ENCODE measurements around the gene SYT1. TPM values are rescaled to one million over a fixed set of nuclear protein-coding genes. Genes with fewer than 3 reads are reported as not detected.

Gene SYT1
- total RNA-seq, 1 experiment from 2014 or later, result 44.9 TPM

- TF ChIP-seq SRF (IDR thresholded peaks at IDR 0.05; ENCODE audit: low read depth) (no peak), YY1 (IDR thresholded peaks at IDR 0.05; ENCODE audit: extremely low read depth, insufficient replicate concordance, low read depth, low read length) (no peak), RAD21 (IDR thresholded peaks at IDR 0.05; ENCODE audit: low read depth) (no peak), FOSL1 (IDR thresholded peaks at IDR 0.05; ENCODE audit: low read depth) (no peak), JUND (IDR thresholded peaks at IDR 0.05) (no peak), ZBTB33 (IDR thresholded peaks at IDR 0.05; ENCODE audit: extremely low read depth, insufficient replicate concordance, low read length) (no peak), CTCF (IDR thresholded peaks at IDR 0.05 in 2 of 3, conservative IDR thresholded peaks at IDR 0.05 in 1 of 3; ENCODE audit: borderline replicate concordance in 1 of 3, insufficient read depth in 1 of 3, low read depth in 2 of 3, low read length in 2 of 3) (no peak), POLR2A (IDR thresholded peaks at IDR 0.05; ENCODE audit: borderline replicate concordance, extremely low read depth, insufficient read depth, insufficient read length) (no peak), EGR1 (IDR thresholded peaks at IDR 0.05; ENCODE audit: low read depth) (no peak), SP1 (IDR thresholded peaks at IDR 0.05; ENCODE audit: low read depth) (no peak)
Measured at GRCh38 chr12:79408689-79409088, 544.1 kb downstream of the SYT1 start (continued).

- Histone ChIP-seq H3K27me3 (ENCODE audit: insufficient read depth, low read length) (no peaks in the 10 kb centered on the region), H3K36me3 (ENCODE audit: control insufficient read depth in 1 of 2, insufficient read depth in 2 of 2, low read length in 2 of 2) (no peaks in the 10 kb centered on the region), H3K79me2 (ENCODE audit: insufficient read depth, low read length) (no peaks in the 10 kb centered on the region), H3K4me2 (ENCODE audit: low read length) (no peak overlapping the region), H3K9me2 (ENCODE audit: insufficient read depth) (0 out of 2 replicates have a peak, but pooled peaks cover 5% of the 10 kb centered on the region), H3K4me3 (replicated peaks in 1 of 2; ENCODE audit: low read depth in 1 of 2, low read length in 2 of 2) (no peak overlapping the region), H4K20me1 (ENCODE audit: insufficient read depth) (no peaks in the 10 kb centered on the region), H3K27ac (ENCODE audit: low read depth, low read length) (no peak overlapping the region), H3K9me3 (ENCODE audit: control insufficient read depth in 1 of 2, insufficient read depth in 1 of 2, low read depth in 1 of 2, low read length in 2 of 2) (no peaks in the 10 kb centered on the region), H3K4me1 (ENCODE audit: control insufficient read depth in 1 of 2, insufficient read depth in 2 of 2, low read length in 2 of 2) (peaks cover 0 to 5% of the 10 kb centered on the region in 2 experiments; a peak in 1 of 4 replicates), H2AFZ (ENCODE audit: low read depth, low read length, poor library complexity, severe bottlenecking) (no peak overlapping the region), H3K9ac (ENCODE audit: low read length) (no peak overlapping the region)
- ChIA-PET RAD21 (ENCODE audit: low non-redundant PET in 1 of 2, low total read pairs in 2 of 2, uncharacterized antibody in 2 of 2, unreplicated experiment in 2 of 2) (no interaction called here), CTCF (no interaction called here), POLR2A (no interaction called here)
- no TSS peak for BruUV-seq (replicated peaks)
- TF ChIP-seq SIN3A (IDR thresholded peaks at IDR 0.05; ENCODE audit: low read depth), result no peak
- TF ChIP-seq REST (IDR thresholded peaks at IDR 0.05; ENCODE audit: low read depth), result no peak
- no peak for TF ChIP-seq RAD21 (IDR thresholded peaks at IDR 0.05; ENCODE audit: low read depth)
- TF ChIP-seq ATF3 (IDR thresholded peaks at IDR 0.05), result no peak
- no peak for TF ChIP-seq FOSL1 (IDR thresholded peaks at IDR 0.05; ENCODE audit: low read depth)
- no peak for TF ChIP-seq MAX (IDR thresholded peaks at IDR 0.05)
- no peak for DNase-seq (ENCODE audit: low read depth, low spot score)
- intact Hi-C loops (cut with micrococcal nuclease), result loop anchor here (5.0 kb wide), 3 partner anchors 328 to 1848 kb away; no protein-coding TSS in a partner anchor
- ATAC-seq, result no peak
Measured at GRCh38 chr12:79409562-79409961, 545.0 kb downstream of the SYT1 start.

Measured in HCT116 (cell line).